GM12874 (cell line): ENCODE measurements around the gene MACROD2.

Experiments
- CTCF ChIP-seq: IDR thresholded peaks from 2 replicates; pipeline ENCODE4 v1.5.1; 2011; ENCODE audit warnings: low read depth, mild to moderate bottlenecking, control low read depth, low read length, moderate library complexity; ENCODE audit not compliant: insufficient read depth

The MACROD2 gene

GRCh38 chr20:16007962-16008361 lies 2012.6 kb downstream of the MACROD2 start:
- no peak for TF ChIP-seq CTCF

- no peak for TF ChIP-seq CTCF
Observed at GRCh38 chr20:16011056-16011455, 2015.7 kb downstream of the MACROD2 start.

- TF ChIP-seq CTCF: no peak
Observed at GRCh38 chr20:16011519-16011918, 2016.2 kb downstream of the MACROD2 start.

GRCh38 chr20:16013631-16014030 lies 2018.3 kb downstream of the MACROD2 start:
- TF ChIP-seq CTCF: no peak

GRCh38 chr20:16014436-16014835 lies 2019.1 kb downstream of the MACROD2 start:
- TF ChIP-seq CTCF: no peak

GRCh38 chr20:16017656-16018055 lies 2022.3 kb downstream of the MACROD2 start:
- no peak for TF ChIP-seq CTCF

GRCh38 chr20:16018881-16019280 lies 2023.6 kb downstream of the MACROD2 start:
- no peak for TF ChIP-seq CTCF

GRCh38 chr20:16020971-16021370 lies 2025.7 kb downstream of the MACROD2 start:
- no peak for TF ChIP-seq CTCF
